Subcutaneous adipose tissue (tissue), 4 donors: ENCODE measurements around the gene KCNB1. TPM values are rescaled to one million over a fixed set of nuclear protein-coding genes. Genes with fewer than 3 reads are reported as not detected.

Experiments
- CTCF ChIP-seq: fragments of 450-650 bp; IDR thresholded peaks from one replicate; pipeline ENCODE4 v1.5.1; 2016; ENCODE audit warnings: low read depth, mild to moderate bottlenecking, control low read depth, antibody characterized with exemption, moderate library complexity
- total RNA-seq, 4 donors: library from RNA; depleted of rRNA; stranded (reverse); fragments of >200 nt; gene quantifications; one replicate each; pipeline ENCODE4 v1.1.0, GENCODE V29; 2016

Gene KCNB1
- total RNA-seq, 4 donors from 2014 or later: 8.7 to 24.5 (median 17.7) TPM

DNA sequence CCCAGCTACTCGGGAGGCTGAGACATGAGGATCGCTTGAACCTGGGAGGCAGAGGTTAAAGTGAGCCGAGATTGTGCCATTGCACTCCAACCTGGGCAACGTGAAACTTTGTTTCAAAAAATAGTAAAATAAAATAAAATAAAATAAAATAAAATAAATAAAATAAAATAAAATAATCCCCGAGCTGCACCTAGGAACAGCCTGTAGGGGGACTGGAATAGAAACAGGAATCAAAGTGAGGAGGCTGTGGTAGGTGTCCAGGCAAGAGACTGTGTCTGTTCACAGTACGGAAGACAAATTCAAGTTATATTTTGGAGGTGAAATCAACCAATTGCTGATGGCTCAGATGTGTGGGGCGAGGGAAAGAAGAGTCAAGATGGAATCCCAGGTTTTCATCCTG, 86.2 kb downstream of the KCNB1 start:
- TF ChIP-seq CTCF: no peak

DNA sequence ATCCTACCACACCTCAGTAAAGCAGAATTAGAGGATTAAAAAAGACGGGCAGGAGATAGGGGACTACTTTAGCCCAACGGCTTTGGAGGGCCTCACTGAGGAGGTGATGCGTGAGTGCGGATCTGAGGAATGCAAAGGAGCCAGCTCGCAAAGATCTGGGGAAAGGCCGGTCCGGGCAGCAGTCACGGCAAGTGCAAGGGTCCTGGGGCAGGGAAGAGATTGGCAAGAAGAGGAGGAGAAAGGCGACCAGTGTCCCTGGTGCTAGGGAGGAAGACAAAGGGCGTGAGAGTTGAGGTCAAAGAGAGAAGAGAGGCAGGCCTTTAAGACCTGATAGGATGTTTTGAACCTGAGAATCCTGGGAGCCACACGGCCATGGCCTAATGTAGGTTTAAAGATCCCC, 86.8 kb downstream of the KCNB1 start:
- no peak for TF ChIP-seq CTCF

DNA sequence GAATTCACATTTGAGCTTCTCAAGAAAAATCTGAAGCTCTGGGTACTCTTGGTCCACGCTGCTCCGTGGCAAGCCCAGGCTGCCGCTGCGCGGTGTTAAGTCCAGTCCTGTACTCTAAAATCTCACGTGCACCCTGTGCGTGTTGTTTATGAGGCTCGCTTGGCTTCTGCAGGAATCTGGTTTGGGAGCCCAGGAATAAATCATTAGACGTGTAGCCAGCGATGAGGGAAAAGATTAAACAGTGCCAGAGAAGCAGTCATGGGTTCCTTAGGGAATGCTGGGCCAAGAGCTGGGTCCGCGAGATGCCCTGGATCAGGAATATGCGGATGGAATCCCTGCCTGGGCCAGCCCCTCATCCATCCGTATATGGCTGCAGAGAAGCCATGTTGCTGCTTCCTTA, 87.3 kb downstream of the KCNB1 start:
- no peak for TF ChIP-seq CTCF

DNA sequence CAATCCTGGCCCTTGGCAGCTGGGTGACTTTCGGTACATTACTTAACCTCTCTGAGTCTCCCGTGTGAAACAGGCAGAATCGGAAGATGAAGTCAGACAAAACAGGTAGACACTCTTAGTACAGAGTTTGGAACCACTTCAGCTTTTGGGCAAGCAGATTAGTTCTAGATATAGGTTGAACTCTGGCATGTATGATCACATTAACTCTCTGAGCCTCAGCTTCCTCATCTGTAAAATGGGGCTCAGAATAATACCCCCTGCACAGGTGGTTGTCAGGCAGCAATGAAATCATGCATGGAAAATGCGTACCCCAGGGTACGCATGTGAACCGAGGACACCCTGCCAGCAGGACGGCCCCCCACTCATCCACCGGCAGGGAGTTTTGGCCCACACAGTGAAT, 87.7 kb downstream of the KCNB1 start:
- TF ChIP-seq CTCF: no peak

DNA sequence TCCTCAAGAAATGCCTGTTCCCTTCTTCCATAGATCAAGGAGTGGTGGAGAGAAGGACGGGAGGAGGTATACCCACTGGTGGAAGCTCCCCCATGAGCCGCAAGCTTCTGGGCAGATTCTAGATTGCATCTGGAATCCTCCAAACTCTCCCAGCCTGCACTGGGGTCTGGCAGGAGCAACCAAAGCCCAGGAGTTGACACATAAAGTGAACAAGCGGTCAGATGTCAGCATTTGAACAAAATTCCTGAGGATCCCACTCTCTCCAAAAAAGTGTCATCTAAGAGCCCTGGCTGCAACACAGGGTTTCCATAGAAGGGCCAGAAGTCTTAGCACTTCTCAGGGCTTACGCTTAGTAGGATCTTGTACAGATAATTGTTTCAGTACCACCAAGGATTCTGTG, 88.2 kb downstream of the KCNB1 start:
- TF ChIP-seq CTCF: no peak

- TF ChIP-seq CTCF: no peak
Observed at GRCh38 chr20:49393803-49394202, 88.7 kb downstream of the KCNB1 start.

GRCh38 chr20:49392745-49393144, 89.7 kb downstream of the KCNB1 start:
- TF ChIP-seq CTCF: no peak
